GM21619 (cell line): ENCODE results near the gene PLEKHG1.

Experiments used
- ATAC-seq: cut with Tn5 transposase; IDR thresholded peaks from one replicate; pipeline ENCODE4 v1.9.1; 2021; ENCODE audit not compliant: unreplicated experiment

Gene PLEKHG1

DNA sequence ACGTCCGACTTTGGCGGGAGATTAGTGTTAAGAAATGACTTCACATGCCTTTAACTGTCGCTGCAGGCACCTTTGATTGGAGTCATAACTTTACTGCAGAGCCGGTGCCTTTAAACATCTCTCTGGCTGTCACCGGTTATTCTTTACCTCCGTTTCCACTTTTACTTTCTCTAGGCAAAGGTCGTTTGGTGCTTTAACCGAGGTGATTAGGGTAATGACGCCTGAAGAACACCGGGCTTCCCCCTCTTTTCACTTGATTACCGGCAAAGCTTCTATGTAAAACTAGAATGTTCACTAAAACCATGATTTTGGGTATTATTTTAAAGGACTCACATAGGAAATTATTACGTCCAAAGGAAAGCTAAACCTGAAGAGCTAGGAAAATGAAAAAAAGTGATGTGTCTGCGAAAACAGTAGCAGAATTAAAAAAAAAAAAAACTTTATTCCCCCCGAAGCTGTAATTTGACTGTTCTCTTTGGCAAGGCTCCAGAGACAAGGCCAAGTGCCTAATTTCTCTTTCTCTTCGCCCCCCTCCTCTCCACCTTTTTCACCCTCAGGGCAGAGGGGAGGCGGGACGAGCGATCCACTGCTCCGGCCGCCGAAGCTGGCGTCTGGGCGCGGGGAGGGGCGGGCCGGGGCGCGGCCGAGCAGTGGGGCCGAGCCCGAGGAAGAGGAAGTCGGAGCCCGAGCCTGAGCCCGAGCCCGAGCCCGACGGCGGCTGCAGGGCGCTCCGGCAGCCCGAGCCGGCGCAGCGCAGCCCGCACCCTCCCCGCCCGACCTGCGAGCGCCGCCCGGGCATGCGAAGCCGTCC lies at the start of gene PLEKHG1:
PLEKHG1 (plus strand) TSS at position 687 of the 811 bp plus-strand sequence. CDS start 133,797 bp downstream, outside the sequence.
- peak; percentile 71 for ATAC-seq

DNA sequence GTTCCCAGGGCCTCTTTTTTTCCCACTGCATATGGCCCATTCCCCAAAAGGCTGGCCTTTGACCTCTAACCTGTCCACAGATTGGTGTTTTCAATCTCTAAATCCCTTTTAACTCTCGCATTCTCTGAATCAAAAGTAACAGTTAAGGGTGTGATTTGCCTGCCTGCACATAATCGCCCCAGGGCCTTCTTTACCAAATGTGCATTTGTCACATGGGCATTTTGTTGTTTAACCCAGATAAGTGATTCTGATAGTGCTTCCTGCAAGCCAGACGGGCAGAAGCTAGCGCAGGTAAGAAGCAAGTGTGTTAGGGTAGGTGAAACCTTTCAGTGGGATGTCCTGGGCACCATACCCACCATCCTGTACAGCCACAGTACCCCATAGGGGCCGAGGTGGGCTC lies 49.4 kb upstream of the PLEKHG1 start:
- ATAC-seq = no peak

- no peak for ATAC-seq
These were observed 42.6 kb upstream of the PLEKHG1 start for GRCh38 chr6:150557043-150557599.

DNA sequence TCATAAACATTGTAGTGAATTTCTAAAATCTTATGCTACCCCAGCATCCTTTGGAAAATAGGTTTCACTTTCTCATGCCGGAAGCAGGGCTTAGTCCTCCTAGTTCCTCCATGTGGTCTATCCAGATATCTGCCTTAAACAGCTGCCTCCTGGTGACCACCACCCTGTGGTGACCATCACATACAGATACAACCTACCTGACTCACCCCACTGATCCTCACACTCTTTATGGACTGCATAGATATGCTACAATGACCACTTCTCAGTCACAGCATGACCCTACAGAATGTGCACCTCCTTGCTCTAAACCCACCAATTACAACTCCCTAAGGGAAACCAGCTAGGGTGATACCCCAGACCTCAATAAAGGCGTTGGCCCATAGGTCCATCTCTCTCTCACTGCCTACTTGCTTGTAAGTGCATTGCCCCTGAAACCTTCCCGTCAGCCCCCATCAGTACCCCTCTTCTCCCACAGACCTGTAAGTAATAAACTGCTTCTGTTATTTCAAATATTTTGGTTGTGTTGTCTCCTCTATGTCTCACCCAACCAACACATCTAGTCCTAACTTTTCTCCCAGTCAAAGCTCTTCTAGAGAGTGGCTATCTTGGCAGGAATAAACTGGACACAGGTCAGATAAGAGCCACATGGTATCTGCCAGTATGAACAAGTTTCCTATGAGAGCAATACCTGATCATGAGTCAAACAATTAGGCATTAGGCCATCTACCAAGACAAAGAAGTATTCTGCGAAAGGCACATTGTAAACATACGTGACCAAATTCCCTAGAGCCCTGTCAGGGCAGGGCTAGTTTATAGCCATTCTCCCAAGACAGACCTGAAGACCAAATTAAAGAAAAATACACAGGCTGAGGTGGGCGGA lies 39.4 kb upstream of the PLEKHG1 start:
- no peak for ATAC-seq

GRCh38 chr6:150560884-150561219 lies 38.8 kb upstream of the PLEKHG1 start:
- no peak for ATAC-seq

GRCh38 chr6:150565945-150566344 lies 33.7 kb upstream of the PLEKHG1 start:
- no peak for ATAC-seq

DNA sequence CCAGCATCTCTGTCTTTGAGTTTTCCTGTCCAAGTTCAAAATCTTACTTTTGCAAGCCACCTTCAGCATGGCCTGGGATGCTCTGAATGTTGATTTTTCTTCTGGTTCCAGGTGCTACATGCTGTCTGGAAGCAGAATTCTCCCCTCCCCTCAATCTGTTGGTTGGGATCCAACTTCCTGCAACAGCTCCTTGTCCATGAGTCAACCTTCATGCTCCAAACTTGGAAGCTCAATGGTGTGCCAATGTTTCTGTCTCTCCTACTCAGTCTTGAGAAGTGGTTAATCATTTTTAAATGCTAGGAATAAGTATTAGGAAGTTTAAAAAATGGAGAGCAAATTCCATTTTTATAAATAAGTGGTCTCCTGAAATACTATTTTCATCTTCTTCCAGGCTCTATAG lies 33.2 kb upstream of the PLEKHG1 start:
- ATAC-seq = no peak

DNA sequence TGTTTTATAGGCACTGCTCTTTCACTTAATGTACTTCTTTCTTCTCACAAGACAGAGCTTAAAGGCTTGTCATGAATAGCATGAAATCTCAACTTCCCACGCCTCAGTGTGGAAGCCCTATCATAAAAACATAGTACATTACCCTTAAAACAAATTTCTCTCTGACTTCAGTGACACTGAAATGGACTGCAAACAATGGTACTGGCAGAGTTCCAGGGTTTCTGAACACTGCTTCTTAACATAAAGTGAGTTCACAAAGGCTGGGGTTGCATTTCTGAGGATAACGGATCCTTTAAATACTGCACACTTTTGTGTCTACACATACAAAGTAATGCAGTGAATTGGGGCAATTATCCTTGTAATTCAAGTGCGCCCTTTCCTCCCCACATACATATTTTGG lies 32.3 kb upstream of the PLEKHG1 start:
- ATAC-seq = no peak

GRCh38 chr6:150567823-150568383 lies 31.8 kb upstream of the PLEKHG1 start:
- no peak for ATAC-seq

GRCh38 chr6:150568560-150568959 lies 31.1 kb upstream of the PLEKHG1 start:
- no peak for ATAC-seq

DNA sequence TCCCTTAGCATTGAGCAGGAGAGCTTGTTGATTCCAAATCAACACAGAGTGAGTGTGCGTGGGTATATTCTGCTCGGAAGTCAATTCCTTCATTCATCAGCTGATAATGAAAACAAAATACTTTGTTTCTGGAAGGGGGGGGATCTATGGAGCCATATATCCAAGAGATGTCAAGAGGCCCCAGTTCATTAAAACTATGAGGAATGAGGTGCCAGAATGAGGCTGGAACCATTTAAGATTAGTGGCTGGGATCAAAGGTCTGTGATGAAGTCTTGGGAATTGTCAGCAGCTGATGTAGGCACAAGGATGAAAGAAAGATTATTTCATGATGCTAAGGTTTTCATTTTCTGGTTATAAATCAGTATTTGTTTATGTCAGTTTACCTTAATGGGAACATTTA lies 30.5 kb upstream of the PLEKHG1 start:
- ATAC-seq = no peak

- no peak for ATAC-seq
These were observed 26.5 kb upstream of the PLEKHG1 start for GRCh38 chr6:150573041-150573681.

GRCh38 chr6:150575836-150576235 lies 23.8 kb upstream of the PLEKHG1 start:
- no peak for ATAC-seq

- ATAC-seq = no peak
These were observed 22.9 kb upstream of the PLEKHG1 start for GRCh38 chr6:150576651-150577226.

GRCh38 chr6:150579611-150580010 lies 20.1 kb upstream of the PLEKHG1 start:
- ATAC-seq = no peak

DNA sequence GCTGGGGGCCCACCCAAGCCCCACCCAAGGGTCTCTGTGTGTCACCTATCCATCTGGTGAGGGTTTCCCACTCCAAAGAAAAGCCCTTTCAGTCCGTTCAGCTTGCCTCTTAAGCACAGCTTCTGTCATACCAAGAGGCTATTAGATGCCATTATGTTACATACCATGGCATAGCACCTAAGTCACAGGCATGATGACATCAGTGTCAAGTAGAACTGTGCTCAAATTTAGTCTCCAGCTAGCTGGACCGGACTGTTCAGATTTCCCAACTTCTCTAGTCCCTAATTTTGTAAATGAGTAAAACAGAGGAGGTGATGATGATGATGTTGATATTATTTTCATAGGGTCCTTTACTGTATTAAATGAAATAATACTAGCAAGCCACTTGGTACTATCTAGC lies 19.2 kb upstream of the PLEKHG1 start:
- ATAC-seq = no peak

GRCh38 chr6:150584065-150584464 lies 15.6 kb upstream of the PLEKHG1 start:
- ATAC-seq = no peak

DNA sequence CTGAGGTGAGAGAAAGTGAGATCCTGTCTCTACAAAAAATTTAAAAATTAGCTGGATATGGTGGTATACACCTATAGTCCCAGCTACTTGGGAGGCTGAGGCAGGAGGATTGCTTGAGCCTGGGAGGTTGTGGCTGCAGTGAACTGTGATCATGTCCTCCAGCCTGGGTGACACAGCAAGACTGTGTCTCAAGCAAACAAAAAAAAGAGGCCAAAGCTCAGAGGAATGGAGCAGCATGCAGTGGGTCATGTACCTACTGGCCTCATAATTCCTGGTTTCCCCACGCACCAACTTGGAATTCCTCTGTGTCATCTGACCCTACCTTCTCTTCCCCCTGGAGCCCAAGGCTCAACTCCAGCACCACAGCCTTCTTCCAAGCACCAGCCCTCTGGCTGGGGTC lies 15.1 kb upstream of the PLEKHG1 start:
- no peak for ATAC-seq

- no peak for ATAC-seq
These were observed 12.8 kb upstream of the PLEKHG1 start for GRCh38 chr6:150586850-150587359.

GRCh38 chr6:150587637-150588036 lies 12.0 kb upstream of the PLEKHG1 start:
- ATAC-seq = no peak
